Transverse colon (tissue), 4 donors: ENCODE results near the gene CHCHD6. TPM values are rescaled to one million over a fixed set of nuclear protein-coding genes. Genes with fewer than 3 reads are reported as not detected.

Source experiments
- DNase-seq: peaks from one replicate; pipeline ENCODE4 v3.0.0-alpha.2; 2019
- H3K27ac ChIP-seq, 4 donors: fragments of 200-600 bp; sonication (generic); 2 replicates each; pipeline ENCODE4 v1.5.1; 2016 to 2018; ENCODE audit warnings: inconsistent platforms in 4 of 4
- H3K27me3 ChIP-seq: fragments of 200-600 bp; sonication (generic); 2 replicates; pipeline ENCODE4 v1.5.1; 2017; ENCODE audit warnings: inconsistent platforms
- H3K36me3 ChIP-seq, 4 donors: fragments of 200-600 bp; sonication (generic); 2 replicates each; pipeline ENCODE4 v1.5.1; 2017 to 2019; ENCODE audit warnings: inconsistent platforms in 4 of 4
- H3K4me1 ChIP-seq, 4 donors: fragments of 200-600 bp; sonication (generic); 2 replicates each; pipeline ENCODE4 v1.5.1; 2017 to 2020; ENCODE audit warnings: inconsistent platforms in 4 of 4
- H3K4me3 ChIP-seq, 4 donors: fragments of 200-600 bp; sonication (generic); 1 replicate in 1 of 4; 2 replicates in 3 of 4; pipeline versions ENCODE4 v1.5.1 to v1.6.1; 2017 to 2019; ENCODE audit warnings: inconsistent platforms in 4 of 4
- H3K9me3 ChIP-seq, 2 donors: fragments of 200-600 bp; sonication (generic); 2 replicates each; pipeline ENCODE4 v1.5.1; 2017 to 2019; ENCODE audit warnings: inconsistent platforms in 2 of 2
- EP300 ChIP-seq: sonication (generic); formaldehyde crosslinking; IDR thresholded peaks from one replicate; pipeline ENCODE4 v1.6.1; 2017; ENCODE audit warnings: antibody characterized with exemption, low read depth
- POLR2A ChIP-seq: fragments of 450-650 bp; IDR thresholded peaks from one replicate; pipeline ENCODE4 v1.6.1; 2016; ENCODE audit warnings: antibody characterized with exemption, mild to moderate bottlenecking, moderate library complexity
- POLR2AphosphoS5 ChIP-seq, 3 donors: sonication (generic); formaldehyde crosslinking; IDR thresholded peaks; one replicate each; pipeline ENCODE4 v1.6.1; 2016; ENCODE audit warnings: antibody characterized with exemption in 3 of 3
- WGBS, 2 donors: methylation state at CpG; one replicate each; pipeline ENCODE4 v1.1.5; 2018; ENCODE audit warnings: low coverage in 1 of 2; 5-methylcytosine and 5-hydroxymethylcytosine counted together
- in situ Hi-C, 4 donors: fragments of 200-750 bp; cut with MboI; loops; one replicate each; pipeline versions ENCODE4 v1.15.0 to v1.15.1; 2017; ENCODE audit warnings: low sequenced_read_pairs in 3 of 4, low pct_ligation_motif_present in 1 of 4, low pct_unique_long_range_greater_than_20kb in 1 of 4
- intact Hi-C: fragments of 100-400 bp; cut with DNase I; formaldehyde crosslinking; loops from one replicate; pipeline ENCODE4 v1.15.1; 2023; ENCODE audit warnings: low total_unique reads
- total RNA-seq, 4 donors: library from RNA; depleted of rRNA; stranded (reverse); fragments of >200 nt; gene quantifications; one replicate each; pipeline ENCODE4 v1.1.0, GENCODE V29; 2016
- TF ChIP-seq, protein P1 (sequence below), 5 experiments: fragments of 200-600 bp in 3 of 5; fragments of 450-650 bp in 2 of 5; sonication (generic) in 3 of 5; IDR thresholded peaks; 1 replicate in 2 of 5; 2 replicates in 3 of 5; pipeline ENCODE4 v1.5.1; 2016 to 2017; ENCODE audit warnings: antibody characterized with exemption in 5 of 5, inconsistent platforms in 3 of 5, mild to moderate bottlenecking in 2 of 5, moderate library complexity in 1 of 5

CHCHD6 gene
- total RNA-seq, 4 donors from 2014 or later: 4.6 to 12.1 (median 5.3) TPM

- peaks cover 0 to 4% (median 2%) of the 10 kb centered on the region in 4 donors for H3K4me1 ChIP-seq
- DNase-seq: no peak
- in situ Hi-C loops (loop anchor here in 1 of 4 donors (10.0 kb wide), 1 partner anchor 235 kb away; no protein-coding TSS in a partner anchor), intact Hi-C loops (loop anchor here (10.0 kb wide), 1 partner anchor 235 kb away; no protein-coding TSS in a partner anchor)
- H3K4me3 ChIP-seq: no peak overlapping the region
- H3K27ac ChIP-seq: no peak overlapping the region
- H3K36me3 ChIP-seq: no peaks in the 10 kb centered on the region
- no peaks in the 10 kb centered on the region for H3K9me3 ChIP-seq
- no peaks in the 10 kb centered on the region for H3K27me3 ChIP-seq
- WGBS, 2 donors: 92 to 97% methylated on average over 12 to 36 of the region's 36 CpGs
- no peak for TF ChIP-seq POLR2A
- TF ChIP-seq POLR2AphosphoS5 (IDR thresholded peaks at IDR 0.05): no peak
- TF ChIP-seq, protein P1, sequence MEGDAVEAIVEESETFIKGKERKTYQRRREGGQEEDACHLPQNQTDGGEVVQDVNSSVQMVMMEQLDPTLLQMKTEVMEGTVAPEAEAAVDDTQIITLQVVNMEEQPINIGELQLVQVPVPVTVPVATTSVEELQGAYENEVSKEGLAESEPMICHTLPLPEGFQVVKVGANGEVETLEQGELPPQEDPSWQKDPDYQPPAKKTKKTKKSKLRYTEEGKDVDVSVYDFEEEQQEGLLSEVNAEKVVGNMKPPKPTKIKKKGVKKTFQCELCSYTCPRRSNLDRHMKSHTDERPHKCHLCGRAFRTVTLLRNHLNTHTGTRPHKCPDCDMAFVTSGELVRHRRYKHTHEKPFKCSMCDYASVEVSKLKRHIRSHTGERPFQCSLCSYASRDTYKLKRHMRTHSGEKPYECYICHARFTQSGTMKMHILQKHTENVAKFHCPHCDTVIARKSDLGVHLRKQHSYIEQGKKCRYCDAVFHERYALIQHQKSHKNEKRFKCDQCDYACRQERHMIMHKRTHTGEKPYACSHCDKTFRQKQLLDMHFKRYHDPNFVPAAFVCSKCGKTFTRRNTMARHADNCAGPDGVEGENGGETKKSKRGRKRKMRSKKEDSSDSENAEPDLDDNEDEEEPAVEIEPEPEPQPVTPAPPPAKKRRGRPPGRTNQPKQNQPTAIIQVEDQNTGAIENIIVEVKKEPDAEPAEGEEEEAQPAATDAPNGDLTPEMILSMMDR (IDR thresholded peaks at IDR 0.05): no peak
- no peak for TF ChIP-seq EP300
These were observed 285.4 kb downstream of the CHCHD6 start for GRCh38 chr3:126989316-126990023.

DNA sequence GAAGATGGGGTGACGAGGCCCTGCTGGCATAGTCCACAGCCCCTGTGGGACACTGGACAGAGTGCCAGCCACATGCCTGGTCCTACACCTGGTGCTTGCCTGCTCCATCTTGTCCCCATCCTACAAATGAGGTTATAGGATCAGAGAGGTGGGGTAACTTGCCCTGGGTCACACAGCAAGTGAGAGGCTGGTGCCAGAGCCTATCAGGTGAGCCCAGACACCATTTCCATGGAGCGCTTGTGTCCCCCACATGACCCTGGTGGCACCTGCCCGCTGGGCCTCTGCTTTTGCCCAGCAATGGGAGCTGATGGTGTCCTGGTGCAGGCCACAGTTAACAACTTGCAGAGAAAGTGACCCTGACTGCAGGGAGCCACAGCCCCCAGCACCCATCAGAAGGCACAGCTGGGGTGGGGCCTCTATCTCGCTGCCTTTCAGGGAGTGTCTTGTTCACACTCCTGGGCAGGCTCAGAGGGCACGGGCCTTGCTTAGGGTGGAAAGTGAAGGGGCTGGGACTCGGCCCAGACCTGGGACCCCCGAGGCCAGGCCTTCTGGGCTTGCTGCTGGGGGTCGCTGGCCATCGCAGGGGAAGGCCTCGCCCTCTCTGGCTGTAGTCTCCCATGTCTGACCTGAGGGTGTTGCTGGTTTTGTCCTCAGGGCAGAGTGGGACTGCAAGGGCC is 286.1 kb downstream of the CHCHD6 start:
- TF ChIP-seq POLR2A: no peak
- Histone ChIP-seq H3K4me1 (peaks cover 0 to 7% (median 3%) of the 10 kb centered on the region in 4 donors), H3K9me3 (no peaks in the 10 kb centered on the region), H3K27me3 (no peaks in the 10 kb centered on the region), H3K36me3 (no peaks in the 10 kb centered on the region), H3K4me3 (no peak overlapping the region), H3K27ac (no peak overlapping the region)
- WGBS, 2 donors: 83% methylated on average over 10 of the region's 10 CpGs; no CpG with 5 or more reads in 1 of the 2 donors
- intact Hi-C loops (no loop called here), in situ Hi-C loops (no loop called here)
- no peak for DNase-seq

GRCh38 chr3:126990890-126991289 is 286.9 kb downstream of the CHCHD6 start:
- TF ChIP-seq POLR2A: no peak
- no peak for TF ChIP-seq EP300
- no peak for TF ChIP-seq POLR2AphosphoS5 (IDR thresholded peaks at IDR 0.05)
- TF ChIP-seq, protein P1 (IDR thresholded peaks at IDR 0.05): no peak
- H3K27ac ChIP-seq: no peak overlapping the region
- 88 to 90% methylated on average over 5 of the region's 5 CpGs for WGBS, 2 donors
- intact Hi-C loops: no loop called here
- H3K4me1 ChIP-seq: peaks cover 0 to 7% (median 3%) of the 10 kb centered on the region in 4 donors
- H3K36me3 ChIP-seq: no peaks in the 10 kb centered on the region
- in situ Hi-C loops: no loop called here
- DNase-seq: no peak
- no peak overlapping the region for H3K4me3 ChIP-seq
- no peaks in the 10 kb centered on the region for H3K27me3 ChIP-seq
- no peaks in the 10 kb centered on the region for H3K9me3 ChIP-seq

GRCh38 chr3:126991366-126992200 is 287.5 kb downstream of the CHCHD6 start:
- H3K36me3 ChIP-seq: no peaks in the 10 kb centered on the region
- in situ Hi-C loops (no loop called here), intact Hi-C loops (no loop called here)
- peaks cover 0 to 7% (median 3%) of the 10 kb centered on the region in 4 donors for H3K4me1 ChIP-seq
- TF ChIP-seq EP300: no peak
- TF ChIP-seq POLR2A: no peak
- TF ChIP-seq POLR2AphosphoS5 (IDR thresholded peaks at IDR 0.05): no peak
- TF ChIP-seq, protein P1 (IDR thresholded peaks at IDR 0.05): no peak
- no peak for DNase-seq
- no peaks in the 10 kb centered on the region for H3K9me3 ChIP-seq
- no peak overlapping the region for H3K27ac ChIP-seq
- no peak overlapping the region for H3K4me3 ChIP-seq
- H3K27me3 ChIP-seq: no peaks in the 10 kb centered on the region
- WGBS, 2 donors: 91 to 100% methylated on average over 3 to 24 of the region's 24 CpGs
